ENCODE data around the gene REV3L.

REV3L gene

DNA sequence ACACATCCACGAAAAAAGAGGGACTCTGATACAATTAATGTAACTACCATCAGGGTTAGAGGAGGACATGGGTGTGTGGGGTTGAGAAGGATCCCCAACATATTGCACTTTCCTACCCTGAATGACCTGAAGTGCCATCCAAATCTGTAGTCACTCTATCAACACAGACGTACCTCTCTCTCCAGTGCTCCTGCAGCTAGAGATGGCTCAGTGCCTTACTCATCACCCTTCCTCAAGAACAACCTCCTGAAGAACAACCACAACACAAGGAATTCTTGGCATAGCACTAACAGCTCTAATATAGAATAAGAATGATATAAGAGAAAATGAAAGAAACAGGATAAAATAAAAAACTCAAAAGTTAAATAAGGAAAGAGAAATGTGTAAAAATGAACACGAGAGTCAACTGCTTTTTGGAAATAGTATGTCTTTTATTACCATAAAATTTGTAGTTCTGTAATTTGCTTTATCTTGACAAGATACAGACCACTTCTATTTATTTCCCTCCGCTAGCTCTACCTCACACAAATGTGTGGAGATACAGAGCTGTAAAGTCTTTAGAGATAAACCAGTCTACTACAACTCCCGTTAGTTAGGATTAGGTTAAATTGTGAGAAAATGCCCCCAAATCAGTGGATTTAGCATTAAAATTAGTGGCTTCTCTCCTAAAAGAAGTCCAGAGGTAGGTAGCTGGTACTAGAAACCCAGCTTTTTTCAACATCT lies 63.9 kb downstream of the REV3L start:
- no peak for DNase-seq

- no peak for DNase-seq
Measured at GRCh38 chr6:111417946-111418345, 65.1 kb downstream of the REV3L start.

- DNase-seq = peak; percentile 76
Measured at GRCh38 chr6:111417181-111417585, 65.8 kb downstream of the REV3L start.

DNA sequence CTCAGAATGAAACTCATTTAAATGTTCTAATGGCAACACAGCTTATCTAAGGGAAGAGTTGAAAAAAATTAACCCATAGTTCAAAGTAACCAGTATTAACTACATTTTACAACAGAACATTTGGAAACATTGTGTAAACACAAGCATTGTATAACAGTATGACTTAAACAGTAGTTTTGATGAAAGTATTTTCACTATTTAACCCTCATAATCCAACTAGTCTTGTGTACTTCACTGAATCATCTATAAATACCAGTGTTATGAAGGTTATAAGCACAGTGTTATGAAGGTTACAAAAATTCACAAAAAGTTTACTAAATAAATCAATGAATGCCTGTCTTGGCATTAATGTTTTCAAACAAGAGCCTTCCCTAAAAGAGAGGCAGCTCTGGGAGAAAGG lies 66.5 kb downstream of the REV3L start:
- no peak for DNase-seq

DNA sequence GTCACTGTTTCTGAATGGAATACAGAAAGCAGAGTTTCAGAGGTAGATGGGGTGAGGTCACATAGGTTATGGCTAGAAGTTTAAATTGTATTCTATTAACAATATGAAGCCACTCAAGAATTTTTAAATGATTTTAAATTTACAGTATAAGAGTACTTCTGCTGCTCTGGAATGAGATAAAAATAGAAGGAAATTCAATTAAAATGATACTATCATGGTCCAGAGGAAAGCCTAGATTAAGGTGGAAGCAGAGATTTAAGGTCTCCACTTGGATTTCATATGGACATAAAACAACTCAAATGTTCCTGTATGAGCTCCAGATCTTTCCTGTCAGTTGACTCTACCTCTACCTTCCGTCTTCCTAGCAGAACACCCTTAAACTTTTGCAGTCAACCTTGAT lies 68.6 kb downstream of the REV3L start:
- no peak for DNase-seq

- DNase-seq = no peak
Measured at GRCh38 chr6:111411978-111412566, 70.9 kb downstream of the REV3L start.

DNA sequence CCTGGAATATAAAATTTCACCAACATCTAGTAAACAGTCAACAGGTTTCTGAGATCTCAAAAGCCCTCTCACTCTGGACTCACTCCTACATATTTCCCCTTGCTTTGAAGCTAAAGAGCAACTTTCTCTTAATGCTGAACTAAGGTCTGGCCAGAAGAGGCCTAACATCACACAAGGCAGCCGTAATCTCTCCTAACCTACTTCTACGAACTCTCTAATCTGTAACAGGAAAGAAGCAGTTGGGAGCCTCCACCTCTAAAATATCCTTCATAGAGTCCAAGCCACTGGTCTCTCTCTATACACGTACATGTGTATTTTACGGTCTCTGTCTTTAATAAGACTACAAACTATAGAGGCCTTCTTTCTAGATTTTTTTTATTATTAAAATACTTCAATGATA lies 72.0 kb downstream of the REV3L start:
- no peak for DNase-seq

DNA sequence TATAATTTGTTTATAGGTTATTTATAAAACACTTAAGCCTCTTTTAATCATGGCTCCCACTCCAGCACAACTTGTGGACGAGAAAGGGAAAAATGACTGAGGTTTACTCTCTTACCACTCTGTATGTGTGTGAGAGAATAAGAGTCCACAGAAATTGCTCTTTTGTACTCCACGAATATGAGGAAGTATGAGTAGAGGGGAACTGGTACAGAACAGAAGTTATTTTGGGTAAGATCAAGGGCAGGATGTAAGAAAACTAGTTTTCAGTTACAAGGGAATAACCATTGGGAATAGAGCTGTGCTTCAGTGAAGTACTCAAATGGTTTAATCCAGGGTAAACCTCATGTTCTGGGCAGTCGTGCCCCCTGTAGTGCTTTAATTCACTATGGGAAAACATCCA lies 72.6 kb downstream of the REV3L start:
- DNase-seq = no peak

GRCh38 chr6:111409430-111409829 lies 73.6 kb downstream of the REV3L start:
- DNase-seq = no peak

GRCh38 chr6:111407686-111408085 lies 75.3 kb downstream of the REV3L start:
- no peak for DNase-seq

DNA sequence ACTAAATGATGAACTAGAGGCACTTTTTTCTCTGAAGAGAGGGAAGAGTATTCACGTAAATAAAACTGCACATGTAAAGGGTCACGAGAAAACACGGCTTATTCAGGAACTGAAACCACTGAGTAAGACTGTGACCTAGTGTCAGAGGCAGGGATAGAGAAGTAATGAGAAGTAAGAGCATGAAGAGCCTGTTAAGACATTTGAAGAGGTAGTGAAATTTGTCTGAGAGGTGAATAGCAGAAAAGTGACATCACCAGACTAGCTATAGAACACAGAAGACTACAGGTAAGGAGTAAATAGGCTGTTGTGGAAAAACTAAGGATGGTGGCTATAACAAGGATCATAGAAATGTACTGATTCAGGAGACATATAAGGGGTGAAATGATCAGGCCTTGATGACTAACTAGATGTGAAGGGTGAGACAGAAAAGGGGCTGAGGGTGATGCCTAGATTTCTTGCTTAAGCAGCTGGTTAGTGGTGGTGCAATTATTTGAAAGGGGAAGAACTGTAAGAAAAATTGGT lies 76.8 kb downstream of the REV3L start:
- no peak for DNase-seq

DNA sequence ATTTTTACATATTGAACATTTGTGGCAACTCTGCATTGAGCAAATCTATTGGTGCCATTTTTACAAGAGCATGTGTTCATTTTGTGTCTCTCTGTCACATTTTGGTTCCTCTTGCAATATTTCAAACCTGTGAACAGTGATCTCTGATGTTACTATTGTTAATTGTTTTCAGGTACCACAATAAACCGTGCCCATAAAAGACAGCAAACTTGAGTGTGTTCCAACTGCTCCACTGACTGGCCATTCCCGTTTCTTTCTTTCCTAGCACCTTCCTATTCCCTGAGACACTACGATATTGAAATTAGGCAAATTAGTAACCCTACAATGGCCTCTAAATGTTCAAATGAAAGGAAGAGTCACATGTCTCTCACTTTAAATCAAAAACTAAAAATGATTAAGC lies 79.6 kb downstream of the REV3L start:
- no peak for DNase-seq

DNA sequence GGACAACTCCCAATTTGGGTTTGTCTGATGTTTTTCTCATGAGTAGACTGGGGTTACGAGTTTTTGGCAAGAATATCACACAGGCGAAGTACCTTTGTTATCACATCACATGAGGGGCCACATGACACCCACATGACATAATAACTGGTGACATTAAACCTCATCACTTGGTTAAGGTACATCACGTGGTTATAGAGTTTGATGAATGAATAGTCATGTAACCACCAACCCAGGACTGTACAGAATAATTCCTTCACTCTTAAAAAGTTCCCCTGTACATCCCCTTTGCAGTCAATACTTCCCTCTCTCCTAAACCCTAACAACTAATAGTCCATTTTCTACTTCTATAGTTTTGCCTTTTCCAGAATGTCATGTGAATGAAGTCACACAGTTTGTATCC lies 83.4 kb downstream of the REV3L start:
- no peak for DNase-seq

- DNase-seq = no peak
Measured at GRCh38 chr6:111388681-111389080, 94.3 kb downstream of the REV3L start.

- DNase-seq = no peak
Measured at GRCh38 chr6:111382476-111383294, 100.3 kb downstream of the REV3L start.

DNA sequence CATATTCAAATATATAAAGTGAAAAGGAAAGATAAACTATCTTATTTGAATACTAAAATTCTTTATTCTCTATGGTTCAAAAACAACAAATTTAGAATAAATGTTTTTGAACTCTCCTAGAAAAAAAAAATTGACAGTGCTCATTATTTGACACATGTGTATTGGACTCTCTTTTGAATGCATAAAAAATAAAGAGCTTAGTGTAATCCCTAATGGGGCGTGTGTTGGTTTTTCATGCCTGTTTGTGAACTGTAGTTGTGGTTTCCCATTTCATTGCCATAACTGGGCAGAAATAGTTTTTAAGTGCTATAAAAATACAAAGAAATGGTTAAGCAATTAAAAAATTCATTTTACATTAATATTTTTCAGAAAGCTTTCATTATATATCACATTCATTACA lies 101.3 kb downstream of the REV3L start:
- DNase-seq = no peak

DNA sequence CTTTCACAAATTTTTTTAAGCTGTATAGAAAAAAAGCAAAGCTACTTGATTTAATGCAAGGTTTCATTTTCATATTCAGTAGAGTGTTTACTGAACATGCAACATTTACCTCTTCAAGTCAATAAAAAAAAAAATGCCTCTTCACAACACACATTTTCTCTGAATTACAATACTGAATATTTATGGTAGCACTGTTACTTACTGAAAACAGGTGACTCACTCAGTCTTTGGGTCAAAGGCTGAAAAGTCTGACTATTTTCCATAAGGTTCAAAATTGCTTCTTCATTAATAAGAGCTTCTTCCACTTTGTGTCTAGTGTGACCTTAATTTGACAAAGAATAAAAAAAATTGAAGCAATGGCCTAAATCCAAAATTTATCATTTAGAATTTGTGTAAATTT lies 101.9 kb downstream of the REV3L start:
- DNase-seq = no peak

GRCh38 chr6:111379831-111380230 lies 103.2 kb downstream of the REV3L start:
- no peak for DNase-seq

GRCh38 chr6:111379302-111379701 lies 103.7 kb downstream of the REV3L start:
- no peak for DNase-seq

GRCh38 chr6:111377558-111378120 lies 105.4 kb downstream of the REV3L start:
- DNase-seq = no peak

DNA sequence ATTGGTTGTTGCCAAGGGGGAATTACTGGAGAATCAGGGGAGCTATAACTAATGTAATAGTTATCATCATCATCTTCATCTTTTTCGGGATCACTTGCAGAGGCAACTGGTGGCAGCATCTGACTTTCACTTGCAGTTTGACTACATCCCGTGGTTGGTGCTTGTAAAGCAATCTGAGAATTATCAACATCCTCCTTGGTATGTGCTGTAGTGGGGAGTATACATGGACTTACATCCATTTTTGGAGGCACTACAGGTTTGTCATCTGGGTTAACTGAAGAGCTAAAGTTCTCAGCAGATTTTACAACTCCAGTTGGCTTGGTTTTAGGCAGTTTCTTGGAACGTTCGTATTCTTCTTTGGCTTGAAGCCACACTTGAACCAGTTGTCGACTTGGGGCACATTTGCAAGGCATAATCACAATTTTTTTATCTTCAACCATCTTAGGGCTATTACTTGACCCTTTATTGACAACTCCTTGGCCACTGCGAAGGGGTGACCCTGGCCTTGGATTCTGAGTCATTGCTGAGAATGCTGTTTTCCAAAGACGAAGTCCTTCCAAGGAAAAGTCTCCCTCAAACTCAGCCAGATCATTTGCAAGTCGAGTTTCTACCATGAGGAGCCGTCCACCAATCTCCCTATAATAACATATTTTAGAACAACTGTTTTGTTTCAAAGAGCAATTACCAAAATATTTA lies 115.5 kb downstream of the REV3L start:
- no peak for DNase-seq

GRCh38 chr6:111361648-111362047 lies 121.4 kb downstream of the REV3L start:
- peak; percentile 41 for DNase-seq

- no peak for DNase-seq
Measured at GRCh38 chr6:111358454-111358853, 124.6 kb downstream of the REV3L start.

Measured in NCI-H69 (cell line).